A549 (cell line): ENCODE results near the gene PRELID3B.

Experiments
- ESRRA ChIP-seq: fragments of 150-350 bp; IDR thresholded peaks from 2 replicates; pipeline ENCODE4 v1.6.1; 2014; ENCODE audit warnings: mild to moderate bottlenecking, low read length, borderline replicate concordance
- FOSL2 ChIP-seq, 2 experiments: fragments of 450-650 bp in 1 of 2; fragments of >200 bp in 1 of 2; sonication (Bioruptor Twin) in 1 of 2; formaldehyde crosslinking; IDR thresholded peaks; 2 replicates each; pipeline versions ENCODE4 v1.5.0 to v1.6.1; 2016 to 2020; ENCODE audit warnings: mild to moderate bottlenecking in 1 of 2, moderate library complexity in 1 of 2
- RNF2 ChIP-seq: fragments of 200-600 bp; sonication (generic); IDR thresholded peaks from 2 replicates; pipeline ENCODE4 v1.6.1; 2016; ENCODE audit warnings: low read depth, mild to moderate bottlenecking, antibody characterized with exemption, moderate library complexity, borderline replicate concordance
- ZC3H11A ChIP-seq: fragments of 450-650 bp; IDR thresholded peaks from 2 replicates; pipeline ENCODE4 v1.6.1; 2014; ENCODE audit warnings: antibody characterized with exemption, mild to moderate bottlenecking
- TF ChIP-seq, protein P1 (sequence below): fragments of 200-600 bp; sonication (generic); IDR thresholded peaks from 2 replicates; pipeline ENCODE4 v1.6.1; 2016; ENCODE audit warnings: antibody characterized with exemption, mild to moderate bottlenecking, moderate library complexity
- TF ChIP-seq, protein P2 (sequence below): fragments of >200 bp; sonication (Bioruptor Twin); formaldehyde crosslinking; IDR thresholded peaks from 3 replicates; pipeline ENCODE4 v1.5.1; 2016

DNA sequence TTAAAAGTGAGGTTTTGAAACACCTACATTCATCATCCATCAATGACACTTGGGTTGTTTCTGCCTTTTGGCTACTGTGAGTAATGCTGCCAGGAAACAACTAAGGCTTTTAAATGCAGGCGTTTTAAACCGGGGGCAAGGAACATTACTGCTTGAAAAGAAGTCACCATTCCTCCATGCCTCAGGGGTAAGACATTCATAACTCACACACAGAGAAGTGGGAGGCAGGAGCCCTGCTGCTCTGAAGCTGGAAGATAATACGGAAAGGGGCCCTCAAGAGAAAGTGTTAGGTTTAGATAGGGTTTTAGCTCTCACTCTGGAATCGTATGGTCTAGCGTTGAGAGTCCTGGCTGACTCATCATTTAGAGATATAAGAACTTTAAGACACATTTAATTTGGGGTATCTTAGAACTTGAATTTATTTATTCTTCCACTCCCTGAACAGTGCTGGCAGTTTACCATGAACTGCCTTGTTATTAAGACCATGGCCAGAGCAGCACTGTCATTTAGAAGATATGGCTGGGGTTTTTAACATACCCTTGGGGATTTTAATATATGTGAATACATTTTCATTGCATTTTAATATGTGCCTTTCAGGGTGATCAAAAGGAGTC, 21.5 kb downstream of the PRELID3B start:
- TF ChIP-seq FOSL2 (IDR thresholded peaks at IDR 0.05) (no peak), FOSL2 (CRISPR knock-in tag; IDR thresholded peaks at IDR 0.05) (no peak), ZC3H11A (no peak), ESRRA (no peak), RNF2 (no peak)
- TF ChIP-seq, protein P1, sequence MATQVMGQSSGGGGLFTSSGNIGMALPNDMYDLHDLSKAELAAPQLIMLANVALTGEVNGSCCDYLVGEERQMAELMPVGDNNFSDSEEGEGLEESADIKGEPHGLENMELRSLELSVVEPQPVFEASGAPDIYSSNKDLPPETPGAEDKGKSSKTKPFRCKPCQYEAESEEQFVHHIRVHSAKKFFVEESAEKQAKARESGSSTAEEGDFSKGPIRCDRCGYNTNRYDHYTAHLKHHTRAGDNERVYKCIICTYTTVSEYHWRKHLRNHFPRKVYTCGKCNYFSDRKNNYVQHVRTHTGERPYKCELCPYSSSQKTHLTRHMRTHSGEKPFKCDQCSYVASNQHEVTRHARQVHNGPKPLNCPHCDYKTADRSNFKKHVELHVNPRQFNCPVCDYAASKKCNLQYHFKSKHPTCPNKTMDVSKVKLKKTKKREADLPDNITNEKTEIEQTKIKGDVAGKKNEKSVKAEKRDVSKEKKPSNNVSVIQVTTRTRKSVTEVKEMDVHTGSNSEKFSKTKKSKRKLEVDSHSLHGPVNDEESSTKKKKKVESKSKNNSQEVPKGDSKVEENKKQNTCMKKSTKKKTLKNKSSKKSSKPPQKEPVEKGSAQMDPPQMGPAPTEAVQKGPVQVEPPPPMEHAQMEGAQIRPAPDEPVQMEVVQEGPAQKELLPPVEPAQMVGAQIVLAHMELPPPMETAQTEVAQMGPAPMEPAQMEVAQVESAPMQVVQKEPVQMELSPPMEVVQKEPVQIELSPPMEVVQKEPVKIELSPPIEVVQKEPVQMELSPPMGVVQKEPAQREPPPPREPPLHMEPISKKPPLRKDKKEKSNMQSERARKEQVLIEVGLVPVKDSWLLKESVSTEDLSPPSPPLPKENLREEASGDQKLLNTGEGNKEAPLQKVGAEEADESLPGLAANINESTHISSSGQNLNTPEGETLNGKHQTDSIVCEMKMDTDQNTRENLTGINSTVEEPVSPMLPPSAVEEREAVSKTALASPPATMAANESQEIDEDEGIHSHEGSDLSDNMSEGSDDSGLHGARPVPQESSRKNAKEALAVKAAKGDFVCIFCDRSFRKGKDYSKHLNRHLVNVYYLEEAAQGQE: no peak
- TF ChIP-seq, protein P2, sequence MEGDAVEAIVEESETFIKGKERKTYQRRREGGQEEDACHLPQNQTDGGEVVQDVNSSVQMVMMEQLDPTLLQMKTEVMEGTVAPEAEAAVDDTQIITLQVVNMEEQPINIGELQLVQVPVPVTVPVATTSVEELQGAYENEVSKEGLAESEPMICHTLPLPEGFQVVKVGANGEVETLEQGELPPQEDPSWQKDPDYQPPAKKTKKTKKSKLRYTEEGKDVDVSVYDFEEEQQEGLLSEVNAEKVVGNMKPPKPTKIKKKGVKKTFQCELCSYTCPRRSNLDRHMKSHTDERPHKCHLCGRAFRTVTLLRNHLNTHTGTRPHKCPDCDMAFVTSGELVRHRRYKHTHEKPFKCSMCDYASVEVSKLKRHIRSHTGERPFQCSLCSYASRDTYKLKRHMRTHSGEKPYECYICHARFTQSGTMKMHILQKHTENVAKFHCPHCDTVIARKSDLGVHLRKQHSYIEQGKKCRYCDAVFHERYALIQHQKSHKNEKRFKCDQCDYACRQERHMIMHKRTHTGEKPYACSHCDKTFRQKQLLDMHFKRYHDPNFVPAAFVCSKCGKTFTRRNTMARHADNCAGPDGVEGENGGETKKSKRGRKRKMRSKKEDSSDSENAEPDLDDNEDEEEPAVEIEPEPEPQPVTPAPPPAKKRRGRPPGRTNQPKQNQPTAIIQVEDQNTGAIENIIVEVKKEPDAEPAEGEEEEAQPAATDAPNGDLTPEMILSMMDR: no peak
